GM12872 (cell line): ENCODE results near the gene REEP5.

Source experiments
- TF ChIP-seq, protein P1 (sequence below): IDR thresholded peaks from 3 replicates; pipeline ENCODE4 v1.5.1; 2011; ENCODE audit warnings: low read depth, mild to moderate bottlenecking, low read length, moderate library complexity; ENCODE audit not compliant: insufficient read depth

REEP5 gene

DNA sequence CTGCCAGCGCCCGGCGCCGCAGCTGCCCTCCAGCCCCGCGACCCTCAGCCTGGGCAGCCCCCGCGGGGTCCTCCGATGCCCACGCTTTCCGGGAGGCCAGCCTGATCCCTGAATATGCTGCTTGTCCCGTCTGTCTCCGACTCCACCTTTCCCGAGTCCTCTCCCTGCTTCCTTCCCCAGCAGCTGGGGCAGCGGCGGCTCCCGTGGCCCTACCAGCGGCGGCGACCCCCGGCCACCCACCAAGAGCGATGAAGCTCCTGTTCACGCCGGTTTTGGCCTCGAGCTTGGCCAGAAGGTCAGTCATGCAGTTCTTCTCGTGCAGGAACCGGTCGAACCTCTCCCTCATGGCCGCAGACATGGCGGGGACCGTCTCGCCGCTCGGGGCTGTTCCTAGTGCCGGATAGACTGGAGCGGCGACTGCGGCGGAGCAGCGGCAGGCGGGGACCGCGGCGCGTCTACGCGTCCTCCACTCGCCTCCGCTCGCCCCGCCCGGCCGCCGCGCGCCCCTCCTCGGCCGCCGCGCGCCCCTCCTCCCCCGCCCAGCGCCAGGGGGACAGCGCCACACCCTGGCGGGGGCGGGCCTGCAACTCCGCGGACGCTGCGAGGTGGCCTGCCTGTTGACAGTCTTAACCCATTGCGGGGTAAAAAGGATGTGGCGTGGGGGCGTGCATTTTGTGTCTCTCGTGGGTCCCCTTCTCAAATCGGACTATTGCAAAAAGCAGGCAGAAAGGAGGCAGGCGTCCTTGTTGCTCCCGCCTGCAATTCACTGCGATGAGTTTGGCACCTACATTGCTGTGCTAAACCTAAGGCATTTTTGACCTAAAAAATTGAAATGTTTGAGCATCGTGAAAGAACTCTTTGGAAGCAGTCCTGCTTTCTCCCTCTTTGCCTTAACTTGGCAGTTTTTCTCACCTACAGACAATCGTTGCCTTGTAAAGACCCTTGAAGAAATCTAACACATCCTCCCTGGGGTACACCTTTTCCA is at the start of gene REEP5:
Gene REEP5 (minus strand): TSS at position 395 of the 985 bp plus-strand sequence. CDS start 37 bp downstream, at position 358.
- TF ChIP-seq, protein P1, sequence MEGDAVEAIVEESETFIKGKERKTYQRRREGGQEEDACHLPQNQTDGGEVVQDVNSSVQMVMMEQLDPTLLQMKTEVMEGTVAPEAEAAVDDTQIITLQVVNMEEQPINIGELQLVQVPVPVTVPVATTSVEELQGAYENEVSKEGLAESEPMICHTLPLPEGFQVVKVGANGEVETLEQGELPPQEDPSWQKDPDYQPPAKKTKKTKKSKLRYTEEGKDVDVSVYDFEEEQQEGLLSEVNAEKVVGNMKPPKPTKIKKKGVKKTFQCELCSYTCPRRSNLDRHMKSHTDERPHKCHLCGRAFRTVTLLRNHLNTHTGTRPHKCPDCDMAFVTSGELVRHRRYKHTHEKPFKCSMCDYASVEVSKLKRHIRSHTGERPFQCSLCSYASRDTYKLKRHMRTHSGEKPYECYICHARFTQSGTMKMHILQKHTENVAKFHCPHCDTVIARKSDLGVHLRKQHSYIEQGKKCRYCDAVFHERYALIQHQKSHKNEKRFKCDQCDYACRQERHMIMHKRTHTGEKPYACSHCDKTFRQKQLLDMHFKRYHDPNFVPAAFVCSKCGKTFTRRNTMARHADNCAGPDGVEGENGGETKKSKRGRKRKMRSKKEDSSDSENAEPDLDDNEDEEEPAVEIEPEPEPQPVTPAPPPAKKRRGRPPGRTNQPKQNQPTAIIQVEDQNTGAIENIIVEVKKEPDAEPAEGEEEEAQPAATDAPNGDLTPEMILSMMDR: peak; percentile 75

GRCh38 chr5:112971276-112971675 is 49.2 kb upstream of the REEP5 start:
- TF ChIP-seq, protein P1: no peak

- TF ChIP-seq, protein P1: no peak
Measured at GRCh38 chr5:112968411-112969106, 46.5 kb upstream of the REEP5 start.

- TF ChIP-seq, protein P1: no peak
Measured at GRCh38 chr5:112967520-112968083, 45.6 kb upstream of the REEP5 start.

DNA sequence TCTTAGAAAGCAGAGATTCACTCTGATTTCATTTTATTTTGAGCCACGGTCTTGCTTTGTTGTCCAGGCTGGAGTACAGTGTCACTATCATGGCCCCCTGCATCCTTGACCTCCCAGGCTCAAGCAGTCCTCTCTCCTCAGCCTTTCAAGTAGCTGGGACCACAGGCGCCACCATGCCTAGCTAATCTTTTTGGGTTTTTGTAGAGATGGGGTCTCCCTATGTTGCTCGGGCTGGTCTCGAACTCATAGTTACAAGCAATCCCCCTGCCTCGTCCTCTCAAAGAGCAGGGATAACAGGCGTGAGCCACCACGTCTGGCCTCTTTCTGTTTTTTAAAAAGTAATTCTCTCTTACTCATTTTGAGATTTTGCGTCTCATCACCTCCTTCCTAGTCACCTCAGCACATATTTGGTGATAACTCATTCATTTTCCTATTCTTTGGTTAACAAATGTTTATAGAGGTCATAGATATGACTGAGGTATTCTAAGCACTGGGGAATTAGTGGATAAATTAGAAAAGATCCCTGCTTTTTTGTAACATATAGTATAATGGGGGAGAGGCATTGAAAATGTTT is 43.8 kb upstream of the REEP5 start:
- TF ChIP-seq, protein P1: no peak

DNA sequence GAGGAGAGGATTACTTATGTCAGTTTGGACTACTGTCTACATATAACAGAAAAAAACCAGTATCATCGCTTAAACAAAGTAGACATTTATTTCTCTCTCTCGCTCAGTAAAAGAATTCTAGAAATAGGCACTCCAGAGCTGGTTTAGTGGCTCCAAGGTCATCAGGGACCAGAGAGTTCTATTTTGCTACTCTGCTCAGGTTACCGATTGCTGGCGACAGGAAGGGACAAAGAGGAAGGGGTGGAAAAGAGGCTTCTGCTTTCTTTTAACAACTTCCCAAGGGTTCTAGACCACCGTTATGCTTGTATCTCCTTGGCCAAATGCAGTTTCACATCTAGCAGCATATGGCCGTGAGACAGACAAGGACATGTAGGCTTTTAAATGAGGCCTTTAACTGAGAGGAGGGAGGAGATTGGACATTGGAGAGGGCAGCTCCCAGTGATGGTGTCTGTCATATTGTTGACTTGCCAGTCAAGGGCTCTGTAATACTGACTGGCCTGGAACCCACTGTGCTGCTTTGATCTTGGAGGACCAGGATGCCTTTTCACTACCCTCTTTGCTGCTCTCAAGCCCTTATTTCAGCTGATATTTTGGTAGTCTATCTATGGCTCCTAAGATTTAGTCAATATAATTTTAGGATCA is 39.0 kb upstream of the REEP5 start:
- TF ChIP-seq, protein P1: no peak

GRCh38 chr5:112960315-112960714 is 38.3 kb upstream of the REEP5 start:
- TF ChIP-seq, protein P1: no peak
